Stomach smooth muscle (tissue), 2 donors: ENCODE results near the gene ARHGAP26.
A peak's percentile ranks its signal among the peaks of the same experiment; 100 is the strongest.

Experiments
- H3K27ac ChIP-seq: one replicate; pipeline ENCODE4 v1.7.0; 2013; ENCODE audit warnings: mild to moderate bottlenecking, low read length, inconsistent platforms
- H3K27me3 ChIP-seq, 2 donors: one replicate each; pipeline ENCODE4 v1.7.0; 2013; ENCODE audit warnings: low read length in 2 of 2; ENCODE audit not compliant: insufficient read depth in 2 of 2, control insufficient read depth in 1 of 2
- H3K36me3 ChIP-seq, 2 donors: one replicate each; pipeline ENCODE4 v1.7.0; 2013; ENCODE audit warnings: low read length in 2 of 2; ENCODE audit not compliant: control insufficient read depth in 2 of 2, insufficient read depth in 2 of 2
- H3K4me1 ChIP-seq: one replicate; pipeline ENCODE4 v1.7.0; 2013; ENCODE audit warnings: low read length; ENCODE audit not compliant: control insufficient read depth, insufficient read depth
- H3K4me3 ChIP-seq, 2 donors: one replicate each; pipeline ENCODE4 v1.7.0; 2013; ENCODE audit warnings: low read length in 2 of 2
- H3K9ac ChIP-seq, 2 donors: one replicate each; pipeline ENCODE4 v1.7.0; 2013; ENCODE audit warnings: low read length in 2 of 2, mild to moderate bottlenecking in 1 of 2
- H3K9me3 ChIP-seq, 2 donors: one replicate each; pipeline ENCODE4 v1.7.0; 2013; ENCODE audit warnings: low read length in 2 of 2; ENCODE audit not compliant: control insufficient read depth in 2 of 2
- donor health status: healthy.
- donor health status: Pancreatic carcinoma.

The ARHGAP26 gene

DNA sequence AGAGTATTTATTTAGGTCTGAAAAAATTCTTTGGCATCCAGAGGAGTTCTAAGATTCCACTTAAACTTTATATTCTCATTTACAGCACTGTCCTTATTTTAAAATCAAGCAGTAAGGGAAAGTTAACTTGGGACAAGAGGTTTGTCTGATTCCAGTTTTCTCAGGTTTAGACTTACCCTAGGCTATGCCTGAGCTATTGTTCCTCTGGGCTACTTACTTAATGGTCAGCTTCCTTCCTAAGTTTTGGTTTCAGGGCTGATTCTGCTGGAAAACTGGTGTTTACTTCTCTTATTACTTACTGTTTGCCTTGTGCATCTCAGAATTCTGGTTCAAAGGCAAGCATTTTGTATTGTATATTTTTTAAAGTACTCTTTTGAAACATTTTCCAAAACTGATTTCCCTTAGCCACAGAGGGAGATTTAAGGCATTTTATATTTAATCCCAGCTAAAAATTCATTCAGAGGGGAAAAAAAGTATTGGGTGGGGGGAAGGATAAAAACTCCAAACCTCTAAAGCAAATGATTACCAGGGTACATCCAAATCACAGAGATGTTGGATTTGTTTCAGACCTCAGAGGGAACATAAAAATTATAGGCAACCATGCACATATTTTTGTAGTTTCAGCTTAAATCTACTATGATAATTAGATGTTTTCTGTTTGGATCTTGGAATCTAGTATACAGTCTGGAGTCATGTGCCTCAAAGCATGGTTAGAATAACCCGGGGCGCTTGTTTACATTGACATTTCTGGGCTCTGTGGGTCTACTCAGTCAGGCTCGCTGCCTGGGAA is 290.0 kb downstream of the ARHGAP26 start:
- no peak overlapping the region for H3K4me3 ChIP-seq
- peaks cover 25% of the 10 kb centered on the region for H3K4me1 ChIP-seq
- H3K27me3 ChIP-seq: no peaks in the 10 kb centered on the region
- H3K9ac ChIP-seq: no peak overlapping the region
- peaks cover 0 to 2% of the 10 kb centered on the region in 2 donors for H3K36me3 ChIP-seq
- H3K9me3 ChIP-seq: no peaks in the 10 kb centered on the region
- no peak overlapping the region for H3K27ac ChIP-seq

GRCh38 chr5:143061161-143061945 is 291.2 kb downstream of the ARHGAP26 start:
- Histone ChIP-seq H3K36me3 (peaks cover 0 to 2% of the 10 kb centered on the region in 2 donors), H3K9me3 (no peaks in the 10 kb centered on the region), H3K27ac (no peak overlapping the region), H3K27me3 (no peaks in the 10 kb centered on the region), H3K4me1 (peaks cover 28% of the 10 kb centered on the region), H3K9ac (no peak overlapping the region), H3K4me3 (no peak overlapping the region)

DNA sequence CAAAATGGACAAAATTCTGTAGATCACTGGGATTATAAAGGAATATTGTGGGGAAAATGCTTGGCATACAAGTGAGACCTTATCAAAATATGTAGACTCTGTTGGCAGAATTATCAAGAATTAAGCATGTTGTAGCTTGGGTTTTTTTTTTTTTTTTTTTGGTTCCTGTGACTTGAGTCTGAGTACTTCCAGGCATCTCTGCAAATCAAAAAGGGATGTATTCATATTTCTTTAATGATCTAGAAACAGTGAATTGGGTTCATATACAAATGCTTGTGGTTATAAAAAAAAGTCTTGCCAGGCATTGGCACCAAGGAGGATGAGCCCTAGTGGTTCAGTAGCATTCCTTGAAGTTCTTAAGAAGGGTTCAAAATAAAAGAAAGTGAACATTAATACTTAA is 292.2 kb downstream of the ARHGAP26 start:
- Histone ChIP-seq H3K4me3 (no peak overlapping the region), H3K4me1 (peaks cover 28% of the 10 kb centered on the region), H3K27ac (no peak overlapping the region), H3K9me3 (no peaks in the 10 kb centered on the region), H3K36me3 (peaks cover 0 to 2% of the 10 kb centered on the region in 2 donors), H3K9ac (no peak overlapping the region), H3K27me3 (no peaks in the 10 kb centered on the region)

- no peaks in the 10 kb centered on the region for H3K27me3 ChIP-seq
- H3K36me3 ChIP-seq: peaks cover 0 to under 1% of the 10 kb centered on the region in 2 donors
- peak overlapping the region; percentile 12 for H3K27ac ChIP-seq
- no peak overlapping the region for H3K4me3 ChIP-seq
- peaks cover 28% of the 10 kb centered on the region for H3K4me1 ChIP-seq
- H3K9me3 ChIP-seq: no peaks in the 10 kb centered on the region
- no peak overlapping the region for H3K9ac ChIP-seq
These were observed 293.2 kb downstream of the ARHGAP26 start for GRCh38 chr5:143063175-143063970.

- Histone ChIP-seq H3K9me3 (no peaks in the 10 kb centered on the region), H3K4me3 (peak overlapping the region; percentile 9 to 24), H3K36me3 (no peaks in the 10 kb centered on the region), H3K4me1 (peaks cover 28% of the 10 kb centered on the region), H3K27ac (peak overlapping the region; percentile 12), H3K27me3 (no peaks in the 10 kb centered on the region), H3K9ac (no peak overlapping the region)
These were observed 294.1 kb downstream of the ARHGAP26 start for GRCh38 chr5:143064218-143064641.

DNA sequence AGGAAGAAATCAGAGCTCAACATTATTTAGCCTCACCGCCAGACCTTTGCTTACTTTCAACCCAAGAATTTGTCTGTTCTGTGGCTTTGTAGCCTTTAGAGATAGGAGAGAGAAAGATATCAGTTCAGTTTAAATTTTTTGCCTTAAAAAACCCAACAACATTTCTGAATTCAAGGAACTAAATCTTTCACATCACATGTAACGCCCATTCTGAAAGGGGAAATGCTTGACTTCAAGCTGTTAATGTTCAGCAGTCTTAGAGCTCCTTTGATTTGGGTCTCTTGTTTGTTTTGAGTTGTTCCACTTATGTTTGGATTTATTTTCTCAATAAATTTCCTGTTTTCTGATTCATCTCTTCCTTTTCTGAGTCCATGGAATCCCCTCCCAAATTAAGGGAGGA is 294.5 kb downstream of the ARHGAP26 start:
- Histone ChIP-seq H3K36me3 (no peaks in the 10 kb centered on the region), H3K4me3 (peak overlapping the region; percentile 9 to 24), H3K9me3 (no peaks in the 10 kb centered on the region), H3K27ac (peak overlapping the region; percentile 12), H3K27me3 (no peaks in the 10 kb centered on the region), H3K4me1 (peaks cover 28% of the 10 kb centered on the region), H3K9ac (no peak overlapping the region)

DNA sequence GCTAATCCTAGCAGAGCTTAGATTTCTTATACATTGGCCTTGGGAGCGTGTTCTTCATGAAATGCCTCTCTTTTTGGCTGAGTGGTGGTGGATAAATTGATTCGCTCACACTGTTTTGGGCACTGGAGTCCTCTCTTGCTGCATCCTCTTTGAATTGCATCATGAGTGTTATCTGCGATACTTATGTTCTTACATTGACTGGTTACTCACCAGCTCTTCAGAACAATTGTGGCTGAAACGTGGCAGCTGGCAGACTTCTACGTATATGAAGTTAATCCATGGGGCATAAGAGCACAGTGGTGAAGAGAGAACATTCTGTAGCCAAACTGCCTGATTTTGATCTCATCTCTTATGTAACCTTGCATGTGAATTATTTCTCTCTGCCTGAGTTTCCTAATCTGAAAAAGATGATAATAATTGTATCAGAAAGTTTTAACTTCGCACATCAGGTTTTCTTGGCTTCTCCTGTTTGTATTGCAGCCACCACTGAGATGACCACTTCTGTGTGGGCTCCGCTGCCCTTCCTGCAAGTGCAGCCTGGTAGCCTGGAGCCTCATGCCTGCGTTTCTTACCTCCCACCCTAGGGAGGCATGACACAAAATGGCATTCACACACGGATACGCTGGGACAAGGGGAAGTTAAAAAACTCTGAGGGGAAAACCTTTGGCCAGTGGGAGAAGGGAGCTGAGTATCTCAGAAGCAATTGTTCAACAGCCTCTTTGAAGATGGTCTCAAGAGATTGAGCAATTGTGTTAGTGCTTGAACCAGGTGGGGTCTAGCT is 295.2 kb downstream of the ARHGAP26 start:
- peaks cover 23% of the 10 kb centered on the region for H3K4me1 ChIP-seq
- H3K9me3 ChIP-seq: no peaks in the 10 kb centered on the region
- no peaks in the 10 kb centered on the region for H3K27me3 ChIP-seq
- no peak overlapping the region for H3K9ac ChIP-seq
- H3K27ac ChIP-seq: peak overlapping the region; percentile 12
- H3K36me3 ChIP-seq: no peaks in the 10 kb centered on the region
- H3K4me3 ChIP-seq: no peak overlapping the region

- Histone ChIP-seq H3K36me3 (no peaks in the 10 kb centered on the region), H3K27ac (no peak overlapping the region), H3K9ac (no peak overlapping the region), H3K9me3 (no peaks in the 10 kb centered on the region), H3K4me3 (no peak overlapping the region), H3K4me1 (peaks cover 20% of the 10 kb centered on the region), H3K27me3 (no peaks in the 10 kb centered on the region)
These were observed 295.9 kb downstream of the ARHGAP26 start for GRCh38 chr5:143065996-143066522.

DNA sequence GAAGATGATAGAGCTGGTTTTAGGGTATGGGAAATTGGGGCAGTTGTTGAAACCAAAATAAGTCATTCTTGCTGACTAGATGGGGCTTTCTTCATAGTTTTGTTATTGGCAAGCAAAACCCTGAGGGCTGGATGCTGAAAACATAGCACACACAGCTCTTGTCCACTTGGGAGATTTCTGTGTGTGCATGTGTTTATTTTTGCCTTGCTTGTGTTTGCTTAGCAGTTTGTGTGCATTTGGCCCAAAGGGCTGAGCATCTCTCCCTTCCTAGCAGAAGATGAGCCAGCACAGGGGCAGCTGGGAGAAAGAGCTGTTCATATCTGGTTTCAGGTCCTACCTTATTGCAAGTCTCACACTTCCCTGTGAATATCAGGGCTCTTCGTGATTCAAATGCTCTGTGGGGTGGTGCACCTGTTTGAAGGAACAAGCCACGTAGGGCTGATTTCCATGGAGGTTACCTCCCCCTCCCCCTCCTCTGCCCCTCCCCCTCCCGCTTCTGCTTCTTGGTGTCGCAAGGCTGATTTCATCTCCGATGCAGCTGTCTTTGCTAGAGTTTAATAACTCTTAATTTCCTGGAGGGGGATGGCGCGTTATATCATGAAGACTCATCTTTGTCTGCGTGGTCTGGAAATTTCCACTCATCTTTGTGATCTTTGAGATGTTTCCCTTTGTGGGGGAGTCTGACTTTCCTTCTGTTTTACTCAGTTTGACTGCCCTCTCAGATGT is 296.5 kb downstream of the ARHGAP26 start:
- no peak overlapping the region for H3K27ac ChIP-seq
- no peaks in the 10 kb centered on the region for H3K9me3 ChIP-seq
- no peaks in the 10 kb centered on the region for H3K36me3 ChIP-seq
- H3K4me3 ChIP-seq: no peak overlapping the region
- no peak overlapping the region for H3K9ac ChIP-seq
- H3K4me1 ChIP-seq: peaks cover 17% of the 10 kb centered on the region
- H3K27me3 ChIP-seq: no peaks in the 10 kb centered on the region
